HG02642 (cell line): ENCODE measurements around the gene SREBF2.

Experiments
- ATAC-seq: cut with Tn5 transposase; IDR thresholded peaks from one replicate; pipeline ENCODE4 v1.9.1; 2021; ENCODE audit warnings: mild to moderate bottlenecking; ENCODE audit not compliant: unreplicated experiment, poor library complexity

Gene SREBF2

DNA sequence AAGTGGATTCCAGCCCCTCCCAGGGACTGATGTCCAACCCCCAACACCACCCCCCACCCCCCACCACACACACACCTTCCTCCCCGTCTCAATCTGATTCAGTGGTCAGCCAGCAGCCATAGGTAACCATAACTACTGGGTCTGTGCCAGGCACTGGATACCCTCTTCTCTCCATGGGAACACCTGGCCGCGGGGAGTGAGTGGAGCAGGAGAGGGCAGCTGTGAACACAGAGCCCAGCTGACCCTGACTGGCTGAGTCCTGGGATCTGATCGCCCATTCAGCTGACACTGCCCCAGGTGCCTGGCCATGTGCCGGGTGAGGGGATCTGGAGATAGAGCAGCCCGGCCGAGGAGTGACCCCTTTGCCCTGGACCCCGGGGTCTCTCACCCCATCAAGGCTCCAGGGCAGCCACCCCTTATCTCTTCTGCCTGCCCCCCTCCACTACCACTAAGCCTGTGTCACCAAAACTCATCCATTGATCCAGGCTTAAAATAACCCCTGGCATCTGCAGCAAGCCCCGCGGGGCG, 84.5 kb downstream of the SREBF2 start:
- no peak for ATAC-seq

DNA sequence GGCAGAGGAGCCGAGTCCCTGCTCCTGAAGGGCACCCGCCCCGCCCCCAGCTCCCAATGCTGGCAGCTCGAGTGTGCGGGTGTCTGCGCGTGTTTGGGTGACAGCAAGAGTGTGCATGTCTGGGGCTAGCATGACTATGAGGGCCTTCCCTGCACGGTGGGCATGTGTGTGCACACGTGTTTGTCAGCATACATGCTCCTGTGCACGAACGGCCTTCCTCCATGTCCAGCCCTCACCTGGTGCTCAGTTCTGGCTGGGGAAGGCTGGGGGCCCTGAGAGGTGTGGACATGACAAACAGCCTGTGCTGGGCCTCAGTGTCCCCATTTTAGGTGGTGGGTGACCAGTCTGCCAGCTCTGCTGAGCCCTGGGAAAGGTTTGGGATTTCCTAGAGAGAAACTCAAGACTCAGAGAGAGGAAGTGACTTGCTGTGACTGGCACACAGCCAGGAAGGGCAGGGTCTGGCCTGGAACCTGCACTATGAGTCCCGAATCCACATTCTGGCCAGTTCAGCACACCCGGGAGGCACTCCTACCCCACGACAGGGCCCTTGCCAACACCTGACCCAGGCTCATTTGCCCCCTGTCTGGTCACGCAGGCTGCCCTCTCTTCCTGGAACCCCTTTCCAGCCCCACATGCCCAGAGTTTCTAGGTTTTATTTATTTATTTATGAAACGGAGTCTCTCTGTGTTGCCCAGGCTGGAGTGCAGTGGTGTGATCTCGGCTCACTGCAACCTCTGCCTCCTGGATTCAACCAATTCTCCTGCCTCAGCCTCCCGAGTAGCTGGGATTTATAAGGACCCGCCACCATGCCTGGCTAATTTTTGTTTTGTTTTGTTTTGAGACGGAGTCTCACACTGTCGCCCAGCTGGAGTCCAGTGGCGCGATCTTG, 85.2 kb downstream of the SREBF2 start:
- ATAC-seq: no peak

DNA sequence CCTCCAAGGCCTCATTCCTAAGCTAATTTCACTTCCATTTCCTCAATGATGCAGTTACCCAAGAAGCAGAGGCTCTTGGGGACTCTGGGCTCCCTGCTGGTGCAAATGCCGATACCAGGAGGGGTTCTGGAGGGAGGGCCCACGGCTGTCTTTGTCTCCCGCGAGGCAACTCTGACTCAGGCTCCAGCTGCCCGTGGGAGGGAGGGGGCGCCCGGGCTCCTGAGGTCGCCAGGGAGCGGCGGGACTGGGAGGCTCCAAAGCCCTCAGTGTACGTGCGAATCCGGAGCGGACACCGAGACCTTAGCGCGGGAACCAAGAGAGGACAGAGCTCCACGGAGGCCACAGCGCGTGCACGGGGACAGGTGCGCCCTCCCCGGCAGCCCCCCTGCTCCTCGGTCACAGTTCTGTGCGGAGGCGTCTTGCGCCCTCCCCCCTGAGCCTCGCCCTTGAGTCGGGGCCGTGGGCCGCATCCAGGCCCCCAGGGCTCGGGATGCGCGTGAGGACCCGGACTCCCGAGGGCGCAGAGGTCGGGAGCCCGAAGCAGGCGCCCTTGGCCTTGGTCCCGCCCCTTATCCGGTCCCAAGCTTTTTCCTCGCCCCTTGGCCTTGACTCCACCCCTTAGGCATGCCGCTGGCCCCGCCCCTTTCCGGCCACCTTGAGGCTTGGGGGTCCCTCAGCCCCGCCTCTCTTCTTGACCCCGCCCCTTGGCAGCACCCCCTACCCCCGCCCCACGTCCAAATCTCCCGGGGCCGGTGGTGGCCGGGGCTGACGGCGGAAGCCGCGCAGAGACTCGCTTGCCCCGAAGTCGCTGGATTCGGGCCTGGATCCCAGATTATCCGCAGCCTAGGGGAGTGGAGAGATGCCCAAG, 86.7 kb downstream of the SREBF2 start:
- peak; percentile 51 for ATAC-seq

DNA sequence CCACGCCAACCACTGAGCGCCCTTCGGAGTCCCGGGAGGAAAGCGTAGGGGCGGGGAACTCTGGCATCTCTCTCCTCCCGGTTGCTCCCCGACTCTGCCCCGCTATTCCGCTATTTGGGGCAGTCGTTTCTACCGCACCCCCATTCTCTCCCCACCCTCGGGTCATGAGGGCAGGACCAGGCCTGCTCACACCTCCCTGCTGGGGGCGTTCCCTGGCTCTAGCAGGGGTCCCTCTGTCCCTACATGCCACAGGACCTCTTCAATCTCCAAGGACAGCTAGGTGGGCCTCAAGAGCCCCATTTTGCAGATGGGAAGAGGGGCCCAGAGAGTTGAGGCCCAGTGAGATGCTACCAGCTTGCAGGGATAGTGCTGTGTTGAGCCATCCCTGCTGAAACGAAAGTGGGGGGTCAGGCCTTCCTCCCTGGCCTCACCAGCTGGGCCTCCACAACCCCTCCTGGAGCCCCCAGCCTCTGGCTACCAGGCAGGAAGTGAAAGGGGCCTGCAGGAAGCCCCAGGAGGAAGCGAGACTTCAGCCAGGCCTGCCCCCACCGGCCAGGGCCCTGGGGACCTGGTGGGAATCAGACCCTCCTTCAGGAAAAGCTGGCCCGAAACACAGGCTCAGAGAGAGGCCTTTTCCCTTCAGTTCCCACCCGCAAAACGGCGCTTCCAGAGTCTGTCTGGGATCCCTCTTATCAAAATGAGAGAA, 87.5 kb downstream of the SREBF2 start:
- ATAC-seq: peak; percentile 15

DNA sequence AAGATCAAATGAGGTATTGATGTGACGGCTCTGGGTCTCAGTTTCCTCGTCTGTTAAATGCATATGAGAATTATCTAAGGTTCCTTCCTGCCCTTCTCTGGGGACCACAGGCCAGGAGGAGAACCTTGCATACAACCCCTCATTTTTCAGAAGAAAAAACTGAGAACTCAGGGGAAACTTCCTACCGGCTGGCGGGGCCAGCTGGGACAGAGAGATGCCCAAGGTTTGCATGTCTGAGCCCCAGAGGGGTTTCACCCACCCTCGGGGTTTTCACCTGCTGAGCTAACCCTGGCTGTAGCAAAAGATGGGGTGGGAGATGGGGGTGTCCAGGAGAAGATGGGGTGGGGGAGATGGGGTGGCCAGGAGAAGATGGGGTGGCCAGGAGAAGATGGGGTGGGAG, 89.4 kb downstream of the SREBF2 start:
- ATAC-seq: no peak

DNA sequence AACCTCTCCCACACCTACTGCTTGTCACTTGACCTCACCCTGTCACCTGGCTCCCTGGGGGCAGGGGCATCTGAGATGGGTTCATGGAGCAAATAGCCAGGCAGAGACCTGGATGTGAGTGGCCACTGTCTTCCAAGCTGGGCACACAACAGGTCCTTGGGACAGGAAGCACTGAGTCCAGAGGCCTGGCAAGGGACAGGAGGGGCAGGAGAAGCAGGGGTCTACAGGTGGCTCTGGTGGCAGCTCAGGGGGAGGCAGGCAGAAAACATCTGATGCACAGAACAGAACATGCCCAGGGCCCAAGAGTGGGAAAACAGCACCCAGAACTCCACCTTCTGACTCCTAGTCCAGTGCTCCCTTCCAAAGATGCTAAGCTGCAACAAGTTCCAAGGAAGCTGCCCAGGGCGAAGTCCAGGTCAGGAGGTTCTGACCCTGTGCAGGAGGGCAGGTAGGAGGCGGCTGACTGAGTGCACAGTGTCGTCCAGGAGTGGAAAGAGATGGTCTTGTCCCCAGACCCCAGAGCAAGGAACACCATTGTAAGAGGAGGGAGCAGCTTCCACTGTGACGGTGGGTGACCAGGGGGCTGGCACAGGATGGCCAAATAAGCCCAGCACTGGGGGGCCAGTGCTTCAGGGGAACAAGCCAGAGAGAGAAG, 90.2 kb downstream of the SREBF2 start:
- no peak for ATAC-seq

DNA sequence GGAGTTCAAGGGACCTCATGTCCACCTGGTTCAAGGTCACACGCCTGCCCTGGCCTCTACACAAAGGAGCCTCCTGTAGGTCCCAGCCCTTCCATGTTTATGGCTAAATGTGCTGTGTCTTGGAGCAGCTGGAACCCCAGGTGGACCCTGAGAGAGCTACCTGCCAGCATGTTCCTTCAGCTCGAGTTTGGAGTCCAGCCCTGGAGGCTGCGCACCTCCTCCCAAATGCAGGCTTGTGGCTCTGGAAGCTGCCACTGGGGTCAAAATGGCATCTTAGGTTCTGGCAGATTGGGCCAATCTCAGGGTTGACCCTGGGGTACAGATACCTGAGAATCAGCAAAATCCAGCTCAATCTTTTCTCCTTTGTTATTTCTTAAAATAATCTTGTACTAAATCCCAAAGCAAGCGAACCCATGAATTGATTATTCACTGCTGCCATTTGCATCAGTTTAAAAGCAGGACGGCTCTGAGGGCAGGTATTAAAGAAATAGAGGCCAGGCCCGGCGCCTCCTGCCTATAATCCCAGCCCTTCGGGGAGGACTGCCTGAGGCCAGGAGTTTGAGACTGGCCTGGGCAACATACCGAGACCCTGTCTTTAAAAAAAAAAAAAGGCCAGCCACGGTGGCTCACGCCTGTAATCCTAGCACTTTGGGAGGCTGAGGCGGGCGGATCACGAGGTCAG, 90.8 kb downstream of the SREBF2 start:
- no peak for ATAC-seq

DNA sequence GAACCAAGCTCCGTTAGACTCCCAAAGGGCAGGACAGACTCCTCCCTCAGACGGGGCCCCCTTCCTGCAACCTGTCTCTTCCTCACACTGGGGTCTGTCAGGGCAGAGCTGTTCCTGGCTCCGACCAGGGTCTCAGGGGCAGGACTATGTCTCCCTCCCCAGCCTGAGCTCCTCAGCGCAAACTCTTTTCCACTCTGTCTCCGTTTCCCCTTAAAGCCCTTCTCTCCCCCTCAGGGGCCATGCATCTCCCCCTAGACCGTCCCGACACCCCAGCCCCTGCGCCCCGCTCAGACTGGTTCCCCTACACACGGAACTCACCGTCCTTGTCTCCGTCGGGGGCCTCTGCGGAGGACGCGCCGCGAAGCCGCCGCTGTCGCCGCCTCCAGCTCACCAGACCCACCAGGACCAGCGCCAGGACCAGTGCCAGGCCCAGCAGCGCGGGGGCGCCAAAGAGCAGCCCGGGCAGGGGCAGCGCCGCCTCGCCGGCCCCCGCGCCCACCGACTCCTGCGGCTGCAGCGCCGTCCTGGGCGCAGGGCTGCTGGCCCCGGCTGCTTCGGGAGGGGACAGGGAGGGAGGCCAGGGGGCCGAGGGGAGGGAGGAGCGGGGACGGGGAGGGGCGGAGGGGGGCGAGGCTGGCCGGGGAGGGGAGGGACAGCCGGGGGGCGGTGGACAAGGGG, 93.0 kb downstream of the SREBF2 start:
- peak; percentile 36 for ATAC-seq

DNA sequence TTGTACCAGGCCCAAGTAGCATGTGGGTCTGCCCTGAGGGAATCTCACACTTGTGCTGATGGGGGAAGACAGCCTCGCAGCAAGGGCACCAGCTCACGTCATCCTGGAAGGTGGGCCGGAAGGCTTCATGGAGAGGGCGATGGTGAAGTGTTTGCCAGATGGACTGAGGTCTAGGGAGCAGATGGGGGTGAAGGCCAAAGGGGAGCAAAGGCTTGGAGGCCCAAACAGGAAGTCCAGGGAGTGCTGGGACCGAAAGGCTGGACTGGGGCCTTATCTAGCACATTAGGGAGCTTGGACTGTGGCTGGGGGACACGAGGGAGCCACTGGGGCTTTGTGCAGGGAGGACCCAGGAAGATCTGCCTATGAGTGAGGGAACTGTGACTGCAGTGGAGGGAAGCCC, 94.9 kb downstream of the SREBF2 start:
- no peak for ATAC-seq

DNA sequence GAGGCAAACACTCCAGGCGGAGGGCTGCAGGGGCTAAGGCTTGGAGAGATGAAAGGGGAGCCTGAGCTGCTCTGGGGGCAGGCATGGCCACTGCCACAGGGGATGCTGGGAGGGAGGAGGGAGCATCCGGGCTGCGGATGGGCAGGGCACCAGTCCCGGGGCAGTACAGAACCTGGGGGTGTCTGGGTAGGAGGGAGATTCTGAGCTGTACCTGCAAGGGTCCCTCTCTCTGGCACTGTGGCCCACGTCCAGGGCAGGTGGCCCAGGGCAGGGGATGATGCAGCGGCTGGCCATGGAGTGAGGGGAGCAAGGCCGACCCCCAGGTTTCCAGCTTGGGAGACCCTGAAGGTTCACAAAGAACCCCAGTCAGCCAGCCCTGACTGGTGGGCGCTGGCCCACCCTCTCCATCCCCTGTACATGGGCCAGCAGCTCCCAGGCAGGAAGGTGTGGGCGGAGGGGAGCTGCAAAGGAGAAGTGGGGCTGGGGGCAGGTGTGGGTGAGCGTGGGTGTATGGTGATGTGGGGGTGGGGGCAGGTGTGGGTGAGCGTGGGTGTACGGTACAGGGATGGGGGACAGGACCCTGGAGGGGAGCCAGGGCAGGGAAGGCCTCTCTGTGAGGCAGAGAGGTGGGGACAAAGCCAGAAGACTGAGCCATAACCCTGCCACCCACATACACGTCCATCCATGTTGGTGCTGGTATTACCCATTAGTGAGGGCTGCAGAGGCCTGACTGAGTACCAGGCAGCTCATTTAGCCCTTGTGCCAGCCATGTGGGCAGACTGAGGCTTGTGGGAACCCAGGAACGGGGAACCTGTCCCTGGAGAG, 95.9 kb downstream of the SREBF2 start:
- ATAC-seq: no peak

DNA sequence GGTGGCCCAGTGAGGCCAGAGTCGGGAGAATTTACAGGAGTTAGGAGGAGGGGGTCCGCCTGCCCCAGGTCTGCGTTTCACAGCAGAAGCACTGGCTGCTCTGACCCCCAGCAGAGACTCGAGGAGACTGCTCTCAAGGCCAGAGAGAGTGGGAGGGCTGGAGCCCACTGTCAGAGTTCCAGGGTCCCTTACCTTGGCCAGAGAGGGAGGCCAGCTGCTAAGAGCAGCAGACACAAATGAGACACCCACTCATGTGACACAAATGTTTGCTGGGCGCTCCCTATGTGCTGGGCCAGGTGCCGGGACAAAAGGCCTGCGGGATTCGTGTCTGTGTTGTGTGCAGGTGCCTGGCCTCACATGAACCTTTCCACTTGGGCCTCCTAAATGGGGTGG, 96.5 kb downstream of the SREBF2 start:
- no peak for ATAC-seq

DNA sequence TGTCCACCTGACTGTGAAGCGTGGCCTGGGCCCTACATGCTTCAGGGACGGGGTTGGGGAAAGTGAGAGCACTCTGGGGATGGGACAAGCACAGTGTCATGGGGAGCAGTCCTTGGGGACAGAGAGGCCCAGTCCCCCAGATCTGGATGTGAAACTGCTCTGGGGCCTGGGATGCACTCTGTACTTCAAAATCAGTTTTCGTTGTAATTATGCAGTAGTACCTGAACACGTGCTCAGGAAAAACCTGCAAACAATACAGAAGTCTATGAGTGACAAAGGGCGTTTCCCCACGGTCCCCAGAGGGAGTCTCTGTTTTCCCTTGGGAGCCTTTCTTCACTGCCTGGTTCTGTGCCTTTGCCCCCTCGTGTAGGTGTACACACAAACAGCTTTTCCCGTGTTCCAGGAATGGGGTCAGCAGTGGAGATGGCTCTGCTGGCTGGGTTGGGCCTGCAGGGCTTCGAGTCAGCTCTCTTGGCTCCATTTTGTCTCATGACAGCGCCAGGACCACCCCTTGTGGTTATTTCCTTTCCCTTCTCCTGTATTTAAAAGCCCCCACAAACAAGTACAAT, 98.9 kb downstream of the SREBF2 start:
- ATAC-seq: no peak

DNA sequence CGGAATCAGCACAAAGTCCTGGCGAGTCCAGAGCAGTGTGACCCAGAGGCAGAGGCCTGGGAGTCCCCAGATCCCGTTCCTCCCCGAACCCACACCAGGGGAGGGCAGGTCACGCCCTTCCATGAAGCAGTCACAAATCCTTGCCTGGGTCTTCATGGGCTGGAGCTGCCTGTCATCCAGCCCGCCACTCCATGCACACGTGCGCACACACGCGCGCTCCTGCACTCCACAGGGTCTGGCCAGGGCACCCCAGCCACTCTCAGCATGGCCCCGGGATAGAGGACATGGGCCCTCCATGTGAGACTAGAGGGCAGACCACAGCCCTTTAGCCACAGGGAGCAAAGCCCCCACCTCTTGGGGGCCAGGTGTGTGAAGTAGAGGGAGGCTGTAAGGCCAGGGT, 99.4 kb downstream of the SREBF2 start:
- ATAC-seq: no peak

DNA sequence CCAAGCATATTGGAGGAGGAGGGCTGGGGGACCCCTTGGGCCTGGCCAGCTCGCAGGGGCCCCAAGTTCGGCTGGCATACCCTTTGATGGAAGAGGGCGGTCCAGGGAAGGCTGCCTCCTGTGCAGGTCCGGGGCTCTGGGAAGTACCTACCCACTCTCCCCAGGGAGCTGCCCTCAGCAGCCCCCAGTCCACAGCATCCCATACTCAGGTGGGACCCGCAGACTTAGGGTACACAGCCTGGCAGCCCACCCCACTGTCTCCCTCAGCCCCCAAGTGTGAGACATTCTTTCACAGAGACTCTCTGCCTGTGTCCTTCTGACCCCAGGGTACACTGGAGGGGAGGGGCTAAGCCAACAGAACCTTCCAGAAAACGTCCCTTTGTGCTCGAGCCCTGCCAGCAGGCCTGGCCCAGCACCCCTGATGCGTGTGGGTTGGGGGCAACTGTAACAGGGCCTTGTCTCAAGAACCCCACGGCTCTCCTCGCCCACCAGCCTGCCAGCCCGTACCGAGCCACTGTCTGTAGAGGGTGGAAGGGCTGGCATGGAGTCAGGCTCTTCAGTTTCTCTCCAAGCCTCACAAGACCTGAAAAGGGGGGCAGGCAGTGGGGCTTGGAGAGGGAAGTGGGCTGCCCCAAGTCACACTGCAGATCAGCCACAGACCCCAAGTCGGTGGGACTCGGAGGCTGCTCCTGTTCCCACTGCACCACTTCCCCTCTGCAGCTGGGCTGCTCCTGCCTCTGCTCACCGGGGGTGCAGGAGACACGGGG, 100.7 kb downstream of the SREBF2 start:
- ATAC-seq: no peak

DNA sequence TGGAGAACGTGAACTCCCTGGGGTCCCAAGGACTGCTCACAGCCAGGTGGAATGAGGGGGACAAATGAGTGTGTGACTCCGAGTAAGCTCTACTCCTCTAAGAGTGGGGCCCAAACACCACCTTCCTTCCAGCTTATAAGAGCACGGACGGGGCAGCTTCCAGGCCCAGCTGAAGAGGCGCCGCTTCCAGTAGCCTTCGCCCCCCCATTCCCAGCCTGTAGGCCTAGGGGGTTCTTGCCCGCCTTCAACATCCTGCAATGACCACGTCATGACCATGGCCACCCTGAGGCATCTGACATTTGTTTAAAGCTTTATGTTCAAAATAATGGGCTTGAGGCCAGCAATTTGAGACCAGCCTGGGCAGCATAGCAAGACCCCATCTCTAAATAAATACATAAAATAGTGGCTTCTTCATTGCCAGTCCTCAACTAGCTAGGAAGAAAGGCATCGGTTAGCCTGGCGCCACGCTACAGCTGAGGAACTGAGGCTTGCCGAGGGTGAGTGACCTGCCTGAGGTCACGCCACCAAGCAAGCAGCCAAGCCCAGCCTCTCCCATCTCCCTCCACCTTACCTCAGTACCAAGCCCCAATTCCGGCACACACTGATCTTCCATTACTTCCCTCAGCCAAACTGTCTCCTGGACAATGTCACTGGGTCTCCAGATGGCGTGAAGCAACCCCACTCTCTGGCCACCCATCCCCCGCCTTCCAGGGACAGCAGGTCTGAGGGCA, 101.5 kb downstream of the SREBF2 start:
- no peak for ATAC-seq

DNA sequence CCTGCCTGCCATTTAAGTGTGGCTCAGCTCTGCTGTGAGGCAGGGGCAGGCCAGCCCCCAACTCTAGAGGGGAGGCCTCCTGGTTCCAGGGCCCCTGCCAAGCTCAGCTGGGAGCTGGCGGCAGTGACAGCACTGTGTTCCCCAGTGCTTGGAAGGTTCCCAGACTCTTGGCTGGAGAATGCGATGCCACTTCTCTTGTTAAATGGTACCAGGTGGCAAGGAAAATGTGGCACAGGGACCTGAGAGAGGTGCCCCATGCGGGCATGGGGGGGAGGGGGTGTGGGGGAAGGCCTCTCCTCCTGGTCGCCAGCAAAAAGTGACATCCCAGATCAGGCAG, 102.1 kb downstream of the SREBF2 start:
- ATAC-seq: no peak

DNA sequence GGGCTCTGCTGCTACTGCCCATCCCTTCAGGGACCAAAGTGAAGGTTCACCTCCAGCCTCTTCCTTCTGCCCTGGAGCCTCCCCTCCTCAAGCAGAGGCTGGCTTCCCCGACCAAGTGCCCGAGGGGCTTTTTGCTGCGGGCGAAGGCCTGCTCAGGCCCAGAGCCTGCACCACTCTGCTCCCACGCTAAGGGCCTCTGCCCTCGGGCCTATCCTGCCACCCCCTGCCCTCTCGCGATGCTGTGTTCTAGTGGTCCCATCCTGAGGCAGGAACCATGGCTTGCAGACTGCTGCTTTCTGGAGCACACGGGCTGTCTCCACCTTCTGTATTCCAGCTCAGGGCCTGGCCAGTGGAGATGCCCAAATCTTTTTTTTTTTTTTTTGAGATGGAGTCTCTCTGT, 102.6 kb downstream of the SREBF2 start:
- no peak for ATAC-seq
